ENCODE measurements around the gene ZNF367. TPM values are rescaled to one million over a fixed set of nuclear protein-coding genes. Genes with fewer than 3 reads are reported as not detected.

ZNF367 gene
- total and polyA plus RNA-seq, 9 of the 15 experiments (the other 6 are each of a cell fraction or from before 2014, with no cell fraction given) = 2.7 to 14.4 (median 10.0) TPM

DNA sequence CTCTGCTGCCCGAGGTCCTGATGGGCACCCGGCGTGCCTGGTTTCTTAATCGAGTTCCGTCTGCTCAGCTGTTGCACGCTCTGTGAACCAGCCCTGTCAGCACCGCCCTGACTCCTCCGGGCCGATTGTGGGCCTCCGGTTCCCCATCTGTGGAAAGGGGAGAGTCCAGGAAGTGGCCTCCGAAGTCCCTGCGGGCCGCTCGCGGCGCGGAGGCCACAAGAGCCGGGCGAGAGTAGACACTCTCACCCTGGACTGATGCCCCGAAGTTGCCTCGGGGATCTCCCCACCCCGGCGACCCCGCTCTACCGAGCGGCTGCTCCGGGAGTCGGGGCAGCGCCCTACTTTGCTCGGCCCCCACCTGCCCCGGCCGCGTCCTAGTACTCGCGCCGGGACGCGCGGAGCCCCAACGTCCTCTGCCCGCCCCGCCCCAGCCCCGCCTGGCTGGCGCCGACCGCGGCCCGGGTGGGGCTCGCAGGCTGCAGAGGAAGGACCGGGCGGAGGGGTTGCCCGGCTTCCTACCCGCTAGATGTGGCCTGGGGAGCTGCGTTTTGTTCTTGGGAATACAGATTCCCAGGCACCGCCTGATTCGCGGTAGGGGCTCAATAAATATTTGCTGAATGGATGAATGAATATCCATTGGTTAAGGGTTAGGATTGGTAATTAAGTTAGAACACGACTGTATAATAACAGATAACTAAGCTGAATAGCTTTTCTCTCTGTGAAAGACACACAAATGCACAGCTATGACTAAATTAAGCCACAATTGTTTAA, 935 bp upstream of the ZNF367 start (continued):
- TF ChIP-seq, protein P1, sequence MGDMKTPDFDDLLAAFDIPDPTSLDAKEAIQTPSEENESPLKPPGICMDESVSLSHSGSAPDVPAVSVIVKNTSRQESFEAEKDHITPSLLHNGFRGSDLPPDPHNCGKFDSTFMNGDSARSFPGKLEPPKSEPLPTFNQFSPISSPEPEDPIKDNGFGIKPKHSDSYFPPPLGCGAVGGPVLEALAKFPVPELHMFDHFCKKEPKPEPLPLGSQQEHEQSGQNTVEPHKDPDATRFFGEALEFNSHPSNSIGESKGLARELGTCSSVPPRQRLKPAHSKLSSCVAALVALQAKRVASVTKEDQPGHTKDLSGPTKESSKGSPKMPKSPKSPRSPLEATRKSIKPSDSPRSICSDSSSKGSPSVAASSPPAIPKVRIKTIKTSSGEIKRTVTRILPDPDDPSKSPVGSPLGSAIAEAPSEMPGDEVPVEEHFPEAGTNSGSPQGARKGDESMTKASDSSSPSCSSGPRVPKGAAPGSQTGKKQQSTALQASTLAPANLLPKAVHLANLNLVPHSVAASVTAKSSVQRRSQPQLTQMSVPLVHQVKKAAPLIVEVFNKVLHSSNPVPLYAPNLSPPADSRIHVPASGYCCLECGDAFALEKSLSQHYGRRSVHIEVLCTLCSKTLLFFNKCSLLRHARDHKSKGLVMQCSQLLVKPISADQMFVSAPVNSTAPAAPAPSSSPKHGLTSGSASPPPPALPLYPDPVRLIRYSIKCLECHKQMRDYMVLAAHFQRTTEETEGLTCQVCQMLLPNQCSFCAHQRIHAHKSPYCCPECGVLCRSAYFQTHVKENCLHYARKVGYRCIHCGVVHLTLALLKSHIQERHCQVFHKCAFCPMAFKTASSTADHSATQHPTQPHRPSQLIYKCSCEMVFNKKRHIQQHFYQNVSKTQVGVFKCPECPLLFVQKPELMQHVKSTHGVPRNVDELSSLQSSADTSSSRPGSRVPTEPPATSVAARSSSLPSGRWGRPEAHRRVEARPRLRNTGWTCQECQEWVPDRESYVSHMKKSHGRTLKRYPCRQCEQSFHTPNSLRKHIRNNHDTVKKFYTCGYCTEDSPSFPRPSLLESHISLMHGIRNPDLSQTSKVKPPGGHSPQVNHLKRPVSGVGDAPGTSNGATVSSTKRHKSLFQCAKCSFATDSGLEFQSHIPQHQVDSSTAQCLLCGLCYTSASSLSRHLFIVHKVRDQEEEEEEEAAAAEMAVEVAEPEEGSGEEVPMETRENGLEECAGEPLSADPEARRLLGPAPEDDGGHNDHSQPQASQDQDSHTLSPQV (IDR thresholded peaks at IDR 0.05) = peak; percentile 74; the same call in 1 of the 2 replicates
- no peak for TF ChIP-seq EWSR1 (IDR thresholded peaks at IDR 0.05; ENCODE audit: borderline replicate concordance, low read depth, partially characterized antibody)
- no peak for TF ChIP-seq FUS (optimal IDR thresholded peaks at IDR 0.05; ENCODE audit: low read depth, low read length)
- peak; percentile 40; the same call in 1 of the 2 replicates for TF ChIP-seq DPF2 (IDR thresholded peaks at IDR 0.05)
- TF ChIP-seq, protein P2, sequence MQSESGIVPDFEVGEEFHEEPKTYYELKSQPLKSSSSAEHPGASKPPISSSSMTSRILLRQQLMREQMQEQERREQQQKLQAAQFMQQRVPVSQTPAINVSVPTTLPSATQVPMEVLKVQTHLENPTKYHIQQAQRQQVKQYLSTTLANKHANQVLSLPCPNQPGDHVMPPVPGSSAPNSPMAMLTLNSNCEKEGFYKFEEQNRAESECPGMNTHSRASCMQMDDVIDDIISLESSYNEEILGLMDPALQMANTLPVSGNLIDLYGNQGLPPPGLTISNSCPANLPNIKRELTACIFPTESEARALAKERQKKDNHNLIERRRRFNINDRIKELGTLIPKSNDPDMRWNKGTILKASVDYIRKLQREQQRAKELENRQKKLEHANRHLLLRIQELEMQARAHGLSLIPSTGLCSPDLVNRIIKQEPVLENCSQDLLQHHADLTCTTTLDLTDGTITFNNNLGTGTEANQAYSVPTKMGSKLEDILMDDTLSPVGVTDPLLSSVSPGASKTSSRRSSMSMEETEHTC (IDR thresholded peaks at IDR 0.05) = no peak
- no peak for TF ChIP-seq ZFPM2 (CRISPR knock-in tag; IDR thresholded peaks at IDR 0.05)
- no peak for TF ChIP-seq SLC30A9 (CRISPR knock-in tag; IDR thresholded peaks at IDR 0.05)
- TF ChIP-seq SAFB2 (IDR thresholded peaks at IDR 0.05; ENCODE audit: borderline replicate concordance, low read depth, low read length, severe bottlenecking) = no peak
- TF ChIP-seq POLR3G (IDR thresholded peaks at IDR 0.05; ENCODE audit: extremely low read depth, insufficient read length, insufficient replicate concordance) = no peak
- TF ChIP-seq CREB3 (tag; conservative IDR thresholded peaks at IDR 0.05; ENCODE audit: low read depth) = no peak
- no peak for TF ChIP-seq FOXA3 (CRISPR knock-in tag; conservative IDR thresholded peaks at IDR 0.05 in 1 of 2, IDR thresholded peaks at IDR 0.05 in 1 of 2)
- TF ChIP-seq SIX5 (IDR thresholded peaks at IDR 0.05; ENCODE audit: borderline replicate concordance in 1 of 2, insufficient read depth in 1 of 2, low read depth in 1 of 2, low read length in 2 of 2) = no peak
- TF ChIP-seq ARID3A (IDR thresholded peaks at IDR 0.05; ENCODE audit: borderline replicate concordance, low read depth, low read length) = 0 out of 2 replicates have a peak, but pooled peaks have one; percentile 48
- TF ChIP-seq TSC22D4 (tag; IDR thresholded peaks at IDR 0.05) = no peak
- 0 out of 2 replicates have a peak, but pooled peaks have one; percentile 58 for TF ChIP-seq ATF6 (CRISPR knock-in tag; IDR thresholded peaks at IDR 0.05)

All from K562 (cell line).